ENCODE results near the gene RTP1.

The RTP1 gene

DNA sequence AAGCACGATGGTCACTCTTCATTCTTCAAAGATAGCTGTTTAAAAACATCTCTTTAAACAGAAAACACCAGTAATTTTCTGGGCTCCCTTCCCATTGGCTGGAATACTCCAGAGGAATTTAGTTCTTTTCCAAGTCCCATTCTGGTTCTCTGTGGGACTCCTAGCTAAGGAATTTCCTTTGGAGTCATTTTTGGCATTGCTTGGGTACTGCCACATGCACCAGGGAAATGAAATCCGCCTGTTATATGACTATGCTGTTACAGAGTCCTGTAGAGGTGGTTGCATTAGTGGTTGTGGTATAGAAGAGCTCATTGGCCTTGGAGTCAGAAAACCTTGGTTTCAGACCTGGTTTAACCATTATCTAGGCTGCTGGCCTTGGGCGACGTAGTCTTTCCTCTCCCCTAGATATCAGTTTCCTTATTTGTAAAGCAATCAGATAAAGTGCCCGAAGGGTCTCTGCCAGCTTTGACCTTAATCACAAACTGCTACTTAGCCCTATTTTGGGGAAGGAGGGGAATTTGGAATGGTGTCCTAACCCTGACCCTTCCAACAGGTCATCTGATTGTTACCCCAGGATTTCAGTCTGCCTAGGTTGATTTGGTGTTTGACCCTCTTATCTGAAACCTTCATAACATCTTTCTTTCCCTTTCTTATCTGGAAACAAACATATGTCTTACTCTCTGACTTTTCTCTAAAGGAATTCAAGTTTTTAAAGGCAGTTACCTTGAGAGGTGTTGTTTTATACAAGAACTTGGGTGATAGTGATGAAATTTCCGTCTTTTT, 13.4 kb downstream of the RTP1 start:
- H3K27ac ChIP-seq: no peak overlapping the region

GRCh38 chr3:187211532-187212195, 14.4 kb downstream of the RTP1 start:
- no peak for TF ChIP-seq ZFX (IDR thresholded peaks at IDR 0.05; ENCODE audit: borderline replicate concordance)
- TF ChIP-seq CTCF (IDR thresholded peaks at IDR 0.05): no peak
- no peak overlapping the region for H3K27ac ChIP-seq

More for the DNA sequence above, 13.4 kb downstream of the RTP1 start:
- TF ChIP-seq CTCF (IDR thresholded peaks at IDR 0.05): no peak
- TF ChIP-seq ZFX (IDR thresholded peaks at IDR 0.05; ENCODE audit: borderline replicate concordance): no peak

- TF ChIP-seq ZFX (IDR thresholded peaks at IDR 0.05; ENCODE audit: borderline replicate concordance) (no peak), CTCF (IDR thresholded peaks at IDR 0.05) (no peak)
- H3K27ac ChIP-seq: no peak overlapping the region
Measured at GRCh38 chr3:187212196-187212545, 14.9 kb downstream of the RTP1 start.

- no peak overlapping the region for H3K27ac ChIP-seq
- TF ChIP-seq ZFX (IDR thresholded peaks at IDR 0.05; ENCODE audit: borderline replicate concordance) (no peak), CTCF (IDR thresholded peaks at IDR 0.05) (no peak)
Measured at GRCh38 chr3:187212705-187213104, 15.4 kb downstream of the RTP1 start.

- TF ChIP-seq CTCF (IDR thresholded peaks at IDR 0.05) (no peak), ZFX (IDR thresholded peaks at IDR 0.05; ENCODE audit: borderline replicate concordance) (no peak)
Measured at GRCh38 chr3:187213616-187214015, 16.3 kb downstream of the RTP1 start.

DNA sequence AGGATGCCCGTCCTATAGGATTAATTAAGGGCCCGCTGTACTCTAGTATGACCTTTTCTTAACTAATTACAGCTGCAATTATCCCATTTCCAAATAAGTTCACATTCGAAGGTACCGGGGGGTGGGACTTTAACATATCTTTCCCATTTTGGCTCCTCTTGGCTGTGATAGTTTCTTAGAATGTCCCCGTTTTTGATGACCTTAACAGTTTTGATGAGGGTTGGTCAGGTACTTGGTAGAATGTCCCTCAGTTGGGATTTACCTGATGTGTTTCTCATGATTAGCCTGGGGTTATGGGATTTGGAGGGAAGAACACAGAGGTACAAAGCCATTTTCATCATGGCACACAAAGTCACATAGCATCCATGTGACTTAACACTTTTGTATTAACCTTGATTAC, 18.2 kb downstream of the RTP1 start:
- H3K27ac ChIP-seq: no peak overlapping the region
- TF ChIP-seq CTCF (IDR thresholded peaks at IDR 0.05): no peak
- TF ChIP-seq ZFX (IDR thresholded peaks at IDR 0.05; ENCODE audit: borderline replicate concordance): no peak

More at GRCh38 chr3:187213616-187214015, 16.3 kb downstream of the RTP1 start:
- H3K27ac ChIP-seq: no peak overlapping the region

- TF ChIP-seq CTCF (IDR thresholded peaks at IDR 0.05): no peak
- no peak for TF ChIP-seq ZFX (IDR thresholded peaks at IDR 0.05; ENCODE audit: borderline replicate concordance)
Measured at GRCh38 chr3:187222801-187223200, 25.5 kb downstream of the RTP1 start.

More at GRCh38 chr3:187222801-187223200, 25.5 kb downstream of the RTP1 start:
- H3K27ac ChIP-seq: no peak overlapping the region
